ENCODE data around the gene ELF5.

ELF5 gene

GRCh38 chr11:34493926-34494595, 19.5 kb downstream of the ELF5 start:
- TF ChIP-seq CTCF (IDR thresholded peaks at IDR 0.05): no peak
- Histone ChIP-seq H3K36me3 (no peaks in the 10 kb centered on the region), H3K27me3 (no peaks in the 10 kb centered on the region), H3K9me3 (no peaks in the 10 kb centered on the region), H3K27ac (no peak overlapping the region), H3K4me1 (ENCODE audit: control insufficient read depth in 1 of 2, insufficient read depth in 1 of 2, low read depth in 1 of 2, low read length in 1 of 2) (no peaks in the 10 kb centered on the region), H3K4me3 (ENCODE audit: low read depth in 1 of 2, low read length in 1 of 2) (no peak overlapping the region)

- H3K4me3 ChIP-seq (ENCODE audit: low read depth in 1 of 2, low read length in 1 of 2): no peak overlapping the region
- no peaks in the 10 kb centered on the region for H3K9me3 ChIP-seq
- no peaks in the 10 kb centered on the region for H3K4me1 ChIP-seq (ENCODE audit: control insufficient read depth in 1 of 2, insufficient read depth in 1 of 2, low read depth in 1 of 2, low read length in 1 of 2)
- H3K36me3 ChIP-seq: no peaks in the 10 kb centered on the region
- H3K27ac ChIP-seq: no peak overlapping the region
- H3K27me3 ChIP-seq: no peaks in the 10 kb centered on the region
- TF ChIP-seq CTCF (IDR thresholded peaks at IDR 0.05): no peak
Measured at GRCh38 chr11:34493468-34493867, 20.1 kb downstream of the ELF5 start.

- Histone ChIP-seq H3K36me3 (no peaks in the 10 kb centered on the region), H3K4me3 (ENCODE audit: low read depth in 1 of 2, low read length in 1 of 2) (no peak overlapping the region), H3K9me3 (no peaks in the 10 kb centered on the region), H3K27me3 (no peaks in the 10 kb centered on the region), H3K4me1 (ENCODE audit: control insufficient read depth in 1 of 2, insufficient read depth in 1 of 2, low read depth in 1 of 2, low read length in 1 of 2) (no peaks in the 10 kb centered on the region), H3K27ac (no peak overlapping the region)
- peak; percentile 43 for TF ChIP-seq CTCF (IDR thresholded peaks at IDR 0.05)
Measured at GRCh38 chr11:34492806-34493414, 20.7 kb downstream of the ELF5 start.

- no peak overlapping the region for H3K4me3 ChIP-seq (ENCODE audit: low read depth in 1 of 2, low read length in 1 of 2)
- no peak for TF ChIP-seq CTCF (IDR thresholded peaks at IDR 0.05)
- H3K27me3 ChIP-seq: no peaks in the 10 kb centered on the region
- no peak overlapping the region for H3K27ac ChIP-seq
- H3K36me3 ChIP-seq: no peaks in the 10 kb centered on the region
- no peaks in the 10 kb centered on the region for H3K9me3 ChIP-seq
- H3K4me1 ChIP-seq (ENCODE audit: control insufficient read depth in 1 of 2, insufficient read depth in 1 of 2, low read depth in 1 of 2, low read length in 1 of 2): no peaks in the 10 kb centered on the region
Measured at GRCh38 chr11:34490304-34490703, 23.3 kb downstream of the ELF5 start.

- Histone ChIP-seq H3K4me1 (ENCODE audit: control insufficient read depth in 1 of 2, insufficient read depth in 1 of 2, low read depth in 1 of 2, low read length in 1 of 2) (no peaks in the 10 kb centered on the region), H3K27me3 (no peaks in the 10 kb centered on the region), H3K4me3 (ENCODE audit: low read depth in 1 of 2, low read length in 1 of 2) (no peak overlapping the region), H3K9me3 (no peaks in the 10 kb centered on the region), H3K36me3 (no peaks in the 10 kb centered on the region), H3K27ac (no peak overlapping the region)
- TF ChIP-seq CTCF (IDR thresholded peaks at IDR 0.05): no peak
Measured at GRCh38 chr11:34488855-34489557, 24.6 kb downstream of the ELF5 start.

All from neutrophil (primary cell).